Fibroblast of villous mesenchyme (primary cell): ENCODE measurements around the gene PLPPR1. TPM values are rescaled to one million over a fixed set of nuclear protein-coding genes. Genes with fewer than 3 reads are reported as not detected.

Experiments
- DNase-seq: peaks from one replicate; pipeline ENCODE4 v3.0.0-alpha.2; 2010; ENCODE audit warnings: low read depth
- H3K4me3 ChIP-seq: 2 replicates; pipeline ENCODE4 v1.5.1; 2011; ENCODE audit warnings: low read depth, mild to moderate bottlenecking, low read length
- CTCF ChIP-seq: IDR thresholded peaks from 2 replicates; pipeline ENCODE4 v1.5.1; 2012; ENCODE audit warnings: low read depth, mild to moderate bottlenecking, low read length; ENCODE audit not compliant: insufficient read depth
- total RNA-seq: library from RNA; depleted of rRNA; stranded (reverse); fragments of >200 nt; gene quantifications from 2 replicates; pipeline ENCODE4 v1.2.3, GENCODE V29; 2012

The PLPPR1 gene
- total RNA-seq, 1 donor, result not detected

GRCh38 chr9:101131326-101131725 is 102.8 kb downstream of the PLPPR1 start:
- no peak overlapping the region for H3K4me3 ChIP-seq
- no peak for DNase-seq
- TF ChIP-seq CTCF, result no peak

GRCh38 chr9:101132801-101133200 is 104.3 kb downstream of the PLPPR1 start:
- H3K4me3 ChIP-seq, result no peak overlapping the region
- DNase-seq, result no peak
- TF ChIP-seq CTCF, result no peak

- TF ChIP-seq CTCF, result no peak
- DNase-seq, result no peak
- no peak overlapping the region for H3K4me3 ChIP-seq
Measured at GRCh38 chr9:101138509-101138908, 110.0 kb downstream of the PLPPR1 start.

GRCh38 chr9:101139082-101139481 is 110.6 kb downstream of the PLPPR1 start:
- H3K4me3 ChIP-seq, result no peak overlapping the region
- DNase-seq, result no peak
- no peak for TF ChIP-seq CTCF

GRCh38 chr9:101140764-101141163 is 112.2 kb downstream of the PLPPR1 start:
- DNase-seq, result no peak
- H3K4me3 ChIP-seq, result no peak overlapping the region
- TF ChIP-seq CTCF, result no peak

- no peak overlapping the region for H3K4me3 ChIP-seq
- DNase-seq, result no peak
- TF ChIP-seq CTCF, result no peak
Measured at GRCh38 chr9:101146508-101146907, 118.0 kb downstream of the PLPPR1 start.

- no peak overlapping the region for H3K4me3 ChIP-seq
- no peak for TF ChIP-seq CTCF
- no peak for DNase-seq
Measured at GRCh38 chr9:101148344-101148743, 119.8 kb downstream of the PLPPR1 start.
